GM18526 (cell line): ENCODE measurements around the gene FIBCD1.

Experiments
- POLR2A ChIP-seq: IDR thresholded peaks from 3 replicates; pipeline ENCODE4 v1.6.1; 2011; ENCODE audit not compliant: insufficient read length; ENCODE audit errors: extremely low read depth

FIBCD1 gene

GRCh38 chr9:130934702-130935647, 4.1 kb downstream of the FIBCD1 start:
- TF ChIP-seq POLR2A, result no peak

- no peak for TF ChIP-seq POLR2A
Observed at GRCh38 chr9:130934246-130934645, 4.8 kb downstream of the FIBCD1 start.

GRCh38 chr9:130933114-130934046, 5.7 kb downstream of the FIBCD1 start:
- TF ChIP-seq POLR2A, result no peak

GRCh38 chr9:130932255-130933079, 6.6 kb downstream of the FIBCD1 start:
- TF ChIP-seq POLR2A, result no peak

- TF ChIP-seq POLR2A, result no peak
Observed at GRCh38 chr9:130931508-130932254, 7.4 kb downstream of the FIBCD1 start.

- no peak for TF ChIP-seq POLR2A
Observed at GRCh38 chr9:130930804-130931349, 8.2 kb downstream of the FIBCD1 start.

GRCh38 chr9:130930132-130930803, 8.8 kb downstream of the FIBCD1 start:
- no peak for TF ChIP-seq POLR2A

- TF ChIP-seq POLR2A, result no peak
Observed at GRCh38 chr9:130929571-130930038, 9.4 kb downstream of the FIBCD1 start.

GRCh38 chr9:130927995-130928900, 10.8 kb downstream of the FIBCD1 start:
- no peak for TF ChIP-seq POLR2A

GRCh38 chr9:130927338-130927737, 11.7 kb downstream of the FIBCD1 start:
- TF ChIP-seq POLR2A, result no peak

GRCh38 chr9:130925050-130925678, 13.9 kb downstream of the FIBCD1 start:
- no peak for TF ChIP-seq POLR2A

GRCh38 chr9:130924448-130924788, 14.6 kb downstream of the FIBCD1 start:
- TF ChIP-seq POLR2A, result no peak
